CD4-positive, alpha-beta T cell treated with Interleukin-2 at 100 ng/mL for 4 hours (primary cell): ENCODE results near the gene RTEL1.
"Not testable (repeated sequence)": the region's sequence is repeated elsewhere in the genome, so short reads cannot be mapped to it uniquely, and the experiment has no call there.

ENCODE experiments used
- DNase-seq: peaks from one replicate; pipeline ENCODE4 v3.0.0-alpha.2; 2020; ENCODE audit warnings: low spot score

The RTEL1 gene

GRCh38 chr20:63648895-63649589 is 9.1 kb upstream of the RTEL1 start:
- no peak for DNase-seq

- DNase-seq = not testable (repeated sequence)
Measured at GRCh38 chr20:63650486-63650885, 7.6 kb upstream of the RTEL1 start.

- peak; percentile 38 for DNase-seq
Measured at GRCh38 chr20:63651942-63652191, 6.2 kb upstream of the RTEL1 start.

- peak; percentile 18 for DNase-seq
Measured at GRCh38 chr20:63652192-63652980, 5.7 kb upstream of the RTEL1 start.

GRCh38 chr20:63653041-63653973 is 4.8 kb upstream of the RTEL1 start, which contains the start of gene STMN3:
STMN3 (minus strand) TSS chr20:63653424; CDS start chr20:63653345, 79 bp downstream.
- DNase-seq = peak; percentile 66

- DNase-seq = no peak
Measured at GRCh38 chr20:63653974-63654668, 4.0 kb upstream of the RTEL1 start.

- no peak for DNase-seq
Measured at GRCh38 chr20:63655249-63655648, 2.9 kb upstream of the RTEL1 start.

- no peak for DNase-seq
Measured at GRCh38 chr20:63656451-63656850, 1.7 kb upstream of the RTEL1 start.

GRCh38 chr20:63657260-63657936 is 714 bp upstream of the RTEL1 start:
- DNase-seq = no peak

- no peak for DNase-seq
Measured at GRCh38 chr20:63658749-63659187, 656 bp downstream of the RTEL1 start.

GRCh38 chr20:63659370-63659769 is 1.3 kb downstream of the RTEL1 start:
- DNase-seq = no peak

- not testable (repeated sequence) for DNase-seq
Measured at GRCh38 chr20:63660174-63660573, 2.1 kb downstream of the RTEL1 start.

GRCh38 chr20:63660622-63661021 is 2.5 kb downstream of the RTEL1 start:
- DNase-seq = no peak

GRCh38 chr20:63661108-63661507 is 3.0 kb downstream of the RTEL1 start:
- DNase-seq = no peak

- no peak for DNase-seq
Measured at GRCh38 chr20:63661959-63662812, 4.1 kb downstream of the RTEL1 start.

- DNase-seq = no peak
Measured at GRCh38 chr20:63662813-63663189, 4.7 kb downstream of the RTEL1 start.

GRCh38 chr20:63663332-63664066 is 5.4 kb downstream of the RTEL1 start:
- DNase-seq = no peak

GRCh38 chr20:63664143-63664851 is 6.2 kb downstream of the RTEL1 start:
- DNase-seq = no peak
